IMR-90 (cell line): ENCODE measurements around the gene RBFOX1. TPM values are rescaled to one million over a fixed set of nuclear protein-coding genes. Genes with fewer than 3 reads are reported as not detected.

Source experiments
- ATAC-seq: fragments of 200-7000 bp; cut with Tn5 transposase; 2 replicates; pipeline ENCODE4 v1.9.1; 2020; ENCODE audit warnings: low read depth, mild to moderate bottlenecking, moderate library complexity
- BruUV-seq: library from RNA; stranded (reverse); fragments of 400-500 nt; replicated peaks from 2 replicates; lab custom pipeline; 2021; lab: Mats Ljungman, UMichigan
- CTCF ChIA-PET: fragments of 300-600 bp; formaldehyde crosslinking; extraction: SDS; loops from one replicate; lab custom pipeline; 2021; ENCODE audit warnings: antibody characterized with exemption; lab: Yijun Ruan, JAX
- POLR2A ChIA-PET: fragments of 300-600 bp; sonication (Branson Sonifier 250); formaldehyde crosslinking; loops from one replicate; lab custom pipeline; 2022; ENCODE audit warnings: antibody characterized with exemption; ENCODE audit not compliant: unreplicated experiment; lab: Charles Lee
- DNase-seq: peaks from one replicate; pipeline ENCODE4 v3.0.0; 2013
- H2AFZ ChIP-seq: replicated peaks from 2 replicates; pipeline ENCODE3; 2013; ENCODE audit warnings: low read length, mild to moderate bottlenecking; ENCODE audit not compliant: poor library complexity
- H2AK5ac ChIP-seq: 2 replicates; pipeline ENCODE4 v1.6.1; 2013; ENCODE audit warnings: low read depth, low read length, inconsistent platforms
- H2AK9ac ChIP-seq: replicated peaks from 2 replicates; pipeline ENCODE3; 2013; ENCODE audit warnings: mild to moderate bottlenecking, low read depth, low read length, moderate library complexity; ENCODE audit not compliant: poor library complexity
- H2BK120ac ChIP-seq: 2 replicates; pipeline ENCODE4 v1.6.1; 2013; ENCODE audit warnings: low read depth, low read length, inconsistent platforms
- H2BK15ac ChIP-seq: 3 replicates; pipeline ENCODE4 v1.6.1; 2013; ENCODE audit warnings: low read depth, low read length, inconsistent platforms
- H2BK20ac ChIP-seq: 2 replicates; pipeline ENCODE4 v1.6.1; 2013; ENCODE audit warnings: low read depth, mild to moderate bottlenecking, inconsistent platforms, low read length, moderate library complexity
- H2BK5ac ChIP-seq: 2 replicates; pipeline ENCODE4 v1.6.1; 2013; ENCODE audit warnings: mild to moderate bottlenecking, low read depth, low read length, inconsistent platforms; ENCODE audit not compliant: poor library complexity, severe bottlenecking
- H3K14ac ChIP-seq: replicated peaks from 2 replicates; pipeline ENCODE4 v1.6.1; 2013; ENCODE audit warnings: low read depth, low read length, inconsistent platforms
- H3K18ac ChIP-seq: 2 replicates; pipeline ENCODE4 v1.6.1; 2013; ENCODE audit warnings: low read depth, low read length, control low read depth
- H3K23ac ChIP-seq: 2 replicates; pipeline ENCODE4 v1.6.1; 2013; ENCODE audit warnings: low read depth, low read length, inconsistent platforms
- H3K27ac ChIP-seq: 2 replicates; pipeline ENCODE4 v1.5.1; 2013; ENCODE audit warnings: mild to moderate bottlenecking, control low read depth, low read length; ENCODE audit not compliant: insufficient read depth
- H3K27me3 ChIP-seq: 2 replicates; pipeline ENCODE4 v1.6.1; 2013; ENCODE audit warnings: low read length; ENCODE audit not compliant: control insufficient read depth, insufficient read depth
- H3K36me3 ChIP-seq: 2 replicates; pipeline ENCODE4 v1.6.1; 2013; ENCODE audit warnings: low read length, mixed read lengths; ENCODE audit not compliant: control insufficient read depth, insufficient read depth
- H3K4ac ChIP-seq: 2 replicates; pipeline ENCODE4 v1.6.1; 2013; ENCODE audit warnings: low read depth, low read length, inconsistent platforms
- H3K4me1 ChIP-seq: 2 replicates; pipeline ENCODE4 v1.6.1; 2013; ENCODE audit warnings: low read length, mixed read lengths; ENCODE audit not compliant: control insufficient read depth, insufficient read depth
- H3K4me2 ChIP-seq: 2 replicates; pipeline ENCODE4 v1.6.1; 2013; ENCODE audit warnings: low read depth, mild to moderate bottlenecking, control low read depth, low read length, moderate library complexity
- H3K4me3 ChIP-seq: 2 replicates; pipeline ENCODE4 v1.5.1; 2013; ENCODE audit warnings: low read depth, mild to moderate bottlenecking, control low read depth, low read length, moderate library complexity; ENCODE audit not compliant: insufficient read depth
- H3K56ac ChIP-seq: 2 replicates; pipeline ENCODE4 v1.6.1; 2013; ENCODE audit warnings: low read length, inconsistent platforms; ENCODE audit not compliant: insufficient read depth; ENCODE audit errors: extremely low read depth
- H3K79me1 ChIP-seq, 2 experiments: 2 replicates each; pipeline ENCODE4 v1.6.1; 2013; ENCODE audit warnings: low read length in 2 of 2, inconsistent platforms in 1 of 2, low read depth in 1 of 2
- H3K9ac ChIP-seq: 2 replicates; pipeline ENCODE4 v1.6.1; 2013; ENCODE audit warnings: low read depth, low read length, control low read depth
- H3K9me1 ChIP-seq: 2 replicates; pipeline ENCODE4 v1.6.1; 2013; ENCODE audit warnings: low read length, inconsistent platforms; ENCODE audit not compliant: insufficient read depth
- H3K9me3 ChIP-seq: 2 replicates; pipeline ENCODE4 v1.6.1; 2013; ENCODE audit warnings: low read length; ENCODE audit not compliant: control insufficient read depth, insufficient read depth
- H4K20me1 ChIP-seq: 2 replicates; pipeline ENCODE4 v1.6.1; 2013; ENCODE audit warnings: low read length, inconsistent platforms; ENCODE audit not compliant: insufficient read depth
- H4K5ac ChIP-seq: 2 replicates; pipeline ENCODE4 v1.6.1; 2013; ENCODE audit warnings: mild to moderate bottlenecking, low read depth, low read length, control low read depth
- H4K8ac ChIP-seq, 2 experiments: 2 replicates each; pipeline ENCODE4 v1.6.1; 2013; ENCODE audit warnings: low read depth in 2 of 2, low read length in 2 of 2, control low read depth in 1 of 2, inconsistent platforms in 1 of 2
- H4K91ac ChIP-seq: 2 replicates; pipeline ENCODE4 v1.6.1; 2013; ENCODE audit warnings: low read depth, low read length, inconsistent platforms; ENCODE audit not compliant: insufficient read depth
- BHLHE40 ChIP-seq: fragments of 150-350 bp; IDR thresholded peaks from 2 replicates; pipeline ENCODE4 v1.6.1; 2016; ENCODE audit warnings: mild to moderate bottlenecking, low read depth, low read length
- POLR2A ChIP-seq: IDR thresholded peaks from 2 replicates; pipeline ENCODE4 v1.6.1; 2012; ENCODE audit warnings: mild to moderate bottlenecking, low read depth, low read length
- SMC3 ChIP-seq: fragments of 150-350 bp; IDR thresholded peaks from 2 replicates; pipeline ENCODE4 v1.6.1; 2016; ENCODE audit warnings: low read depth, mild to moderate bottlenecking, antibody characterized with exemption, low read length, moderate library complexity
- WGBS, 2 experiments: methylation state at CpG; one replicate each; pipeline versions ENCODE4 v1.1.5 to v1.1.7; 2013; ENCODE audit warnings: missing lambda C conversion rate in 2 of 2; ENCODE audit not compliant: insufficient read length in 1 of 2; ENCODE audit errors: extremely low coverage in 2 of 2; 5-methylcytosine and 5-hydroxymethylcytosine counted together
- dilution Hi-C: fragments of 300-500 bp; cut with HindIII; formaldehyde crosslinking; loops from one replicate; pipeline ENCODE4 v1.14.3; 2018; ENCODE audit warnings: low sequenced_read_pairs; ENCODE audit not compliant: unreplicated experiment
- in situ Hi-C: fragments of 300-500 bp; cut with MboI; formaldehyde crosslinking; loops from 3 replicates; pipeline ENCODE4 v1.14.3; 2019; ENCODE audit warnings: low sequenced_read_pairs, inconsistent platforms, mixed read lengths
- intact Hi-C: fragments of 100-400 bp; cut with micrococcal nuclease; formaldehyde crosslinking; loops from 2 replicates; pipeline ENCODE4 v1.10.0; 2022
- polyA plus RNA-seq, 3 experiments: library from polyadenylated mRNA; depleted of rRNA; stranded (reverse); fragments of >200 nt; gene quantifications; 2 replicates each; pipeline ENCODE4 v1.2.3, GENCODE V29; 2012; ENCODE audit warnings: low replicate concordance in 1 of 3
- total RNA-seq: library from RNA; depleted of rRNA; stranded (reverse); fragments of >200 nt; gene quantifications from 2 replicates; pipeline ENCODE4 v1.2.3, GENCODE V29; 2012
- TF ChIP-seq, protein P1 (sequence below): conservative IDR thresholded peaks from 2 replicates; pipeline ENCODE4 v1.5.1; 2012; ENCODE audit warnings: mild to moderate bottlenecking, low read depth, low read length, improper control_type of control experiment
- TF ChIP-seq, protein P2 (sequence below): fragments of 150-350 bp; IDR thresholded peaks from 2 replicates; pipeline ENCODE4 v1.6.1; 2017; ENCODE audit warnings: mild to moderate bottlenecking, antibody characterized with exemption, low read length, low read depth

Gene RBFOX1
- total and polyA plus RNA-seq, 2 of the 4 experiments (the other 2 are of a cell fraction): not detected

DNA sequence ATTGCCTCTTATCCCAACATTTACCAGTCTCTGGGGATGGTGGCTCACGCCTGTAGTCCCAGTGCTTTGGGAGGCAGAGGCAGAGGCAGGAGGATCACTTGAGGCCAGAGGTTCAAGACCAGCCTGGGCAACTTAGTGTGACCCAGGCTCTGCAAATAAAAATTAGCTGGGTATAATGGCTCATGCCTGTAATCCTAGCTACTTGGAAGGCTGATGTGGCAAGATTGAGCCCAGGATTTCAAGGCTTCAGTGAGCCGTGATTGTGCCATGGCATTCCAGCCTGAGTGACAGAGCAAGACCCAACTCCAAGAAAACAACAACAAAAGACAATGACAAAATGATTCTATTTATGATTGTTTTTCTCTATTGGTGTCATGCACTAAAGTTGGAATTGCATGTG lies 244.9 kb downstream of the RBFOX1 start:
- POLR2A ChIA-PET: no interaction called here
- intact Hi-C loops: no loop called here
- Histone ChIP-seq H3K79me1 (no peaks in the 10 kb centered on the region), H3K27ac (no peak overlapping the region), H4K20me1 (no peaks in the 10 kb centered on the region), H3K27me3 (no peaks in the 10 kb centered on the region), H3K9me1 (no peaks in the 10 kb centered on the region), H3K36me3 (no peaks in the 10 kb centered on the region), H2BK20ac (no peak overlapping the region), H3K4ac (no peak overlapping the region), H4K8ac (no peak overlapping the region), H3K14ac (no peak overlapping the region), H4K91ac (no peak overlapping the region), H2BK120ac (no peak overlapping the region), H2BK5ac (no peak overlapping the region), H3K4me2 (no peak overlapping the region), H2BK15ac (no peak overlapping the region), H4K5ac (no peak overlapping the region), H2AK5ac (no peak overlapping the region), H3K23ac (no peak overlapping the region), H3K18ac (no peak overlapping the region), H3K4me1 (no peaks in the 10 kb centered on the region), H3K56ac (no peak overlapping the region), H3K9me3 (peaks cover 16% of the 10 kb centered on the region), H2AFZ (no peak overlapping the region), H3K9ac (no peak overlapping the region), H2AK9ac (no peak overlapping the region), H3K4me3 (no peak overlapping the region)
- DNase-seq (no peak), ATAC-seq (no peak)
- WGBS, 2 experiments: no CpG with 5 or more reads among the region's 2 CpGs
- CTCF ChIA-PET: no interaction called here
- no TSS peak for BruUV-seq
- dilution Hi-C loops: no loop called here
- in situ Hi-C loops: no loop called here
- TF ChIP-seq SMC3 (no peak), BHLHE40 (no peak), POLR2A (no peak)
- TF ChIP-seq, protein P1, sequence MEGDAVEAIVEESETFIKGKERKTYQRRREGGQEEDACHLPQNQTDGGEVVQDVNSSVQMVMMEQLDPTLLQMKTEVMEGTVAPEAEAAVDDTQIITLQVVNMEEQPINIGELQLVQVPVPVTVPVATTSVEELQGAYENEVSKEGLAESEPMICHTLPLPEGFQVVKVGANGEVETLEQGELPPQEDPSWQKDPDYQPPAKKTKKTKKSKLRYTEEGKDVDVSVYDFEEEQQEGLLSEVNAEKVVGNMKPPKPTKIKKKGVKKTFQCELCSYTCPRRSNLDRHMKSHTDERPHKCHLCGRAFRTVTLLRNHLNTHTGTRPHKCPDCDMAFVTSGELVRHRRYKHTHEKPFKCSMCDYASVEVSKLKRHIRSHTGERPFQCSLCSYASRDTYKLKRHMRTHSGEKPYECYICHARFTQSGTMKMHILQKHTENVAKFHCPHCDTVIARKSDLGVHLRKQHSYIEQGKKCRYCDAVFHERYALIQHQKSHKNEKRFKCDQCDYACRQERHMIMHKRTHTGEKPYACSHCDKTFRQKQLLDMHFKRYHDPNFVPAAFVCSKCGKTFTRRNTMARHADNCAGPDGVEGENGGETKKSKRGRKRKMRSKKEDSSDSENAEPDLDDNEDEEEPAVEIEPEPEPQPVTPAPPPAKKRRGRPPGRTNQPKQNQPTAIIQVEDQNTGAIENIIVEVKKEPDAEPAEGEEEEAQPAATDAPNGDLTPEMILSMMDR: no peak
- TF ChIP-seq, protein P2, sequence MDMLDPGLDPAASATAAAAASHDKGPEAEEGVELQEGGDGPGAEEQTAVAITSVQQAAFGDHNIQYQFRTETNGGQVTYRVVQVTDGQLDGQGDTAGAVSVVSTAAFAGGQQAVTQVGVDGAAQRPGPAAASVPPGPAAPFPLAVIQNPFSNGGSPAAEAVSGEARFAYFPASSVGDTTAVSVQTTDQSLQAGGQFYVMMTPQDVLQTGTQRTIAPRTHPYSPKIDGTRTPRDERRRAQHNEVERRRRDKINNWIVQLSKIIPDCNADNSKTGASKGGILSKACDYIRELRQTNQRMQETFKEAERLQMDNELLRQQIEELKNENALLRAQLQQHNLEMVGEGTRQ: no peak
